IMR-90 (cell line): ENCODE data around the gene GBX2. TPM values are rescaled to one million over a fixed set of nuclear protein-coding genes. Genes with fewer than 3 reads are reported as not detected.

Experiments used
- ATAC-seq: fragments of 200-7000 bp; cut with Tn5 transposase; 2 replicates; pipeline ENCODE4 v1.9.1; 2020; ENCODE audit warnings: low read depth, mild to moderate bottlenecking, moderate library complexity
- BruUV-seq: library from RNA; stranded (reverse); fragments of 400-500 nt; replicated peaks from 2 replicates; lab custom pipeline; 2021; lab: Mats Ljungman, UMichigan
- CTCF ChIA-PET: fragments of 300-600 bp; formaldehyde crosslinking; extraction: SDS; loops from one replicate; lab custom pipeline; 2021; ENCODE audit warnings: antibody characterized with exemption; lab: Yijun Ruan, JAX
- POLR2A ChIA-PET: fragments of 300-600 bp; sonication (Branson Sonifier 250); formaldehyde crosslinking; loops from one replicate; lab custom pipeline; 2022; ENCODE audit warnings: antibody characterized with exemption; ENCODE audit not compliant: unreplicated experiment; lab: Charles Lee
- DNase-seq: peaks from one replicate; pipeline ENCODE4 v3.0.0; 2013
- H2AFZ ChIP-seq: replicated peaks from 2 replicates; pipeline ENCODE3; 2013; ENCODE audit warnings: low read length, mild to moderate bottlenecking; ENCODE audit not compliant: poor library complexity
- H2AK5ac ChIP-seq: 2 replicates; pipeline ENCODE4 v1.6.1; 2013; ENCODE audit warnings: low read depth, low read length, inconsistent platforms
- H2AK9ac ChIP-seq: replicated peaks from 2 replicates; pipeline ENCODE3; 2013; ENCODE audit warnings: mild to moderate bottlenecking, low read depth, low read length, moderate library complexity; ENCODE audit not compliant: poor library complexity
- H2BK120ac ChIP-seq: 2 replicates; pipeline ENCODE4 v1.6.1; 2013; ENCODE audit warnings: low read depth, low read length, inconsistent platforms
- H2BK15ac ChIP-seq: 3 replicates; pipeline ENCODE4 v1.6.1; 2013; ENCODE audit warnings: low read depth, low read length, inconsistent platforms
- H2BK20ac ChIP-seq: 2 replicates; pipeline ENCODE4 v1.6.1; 2013; ENCODE audit warnings: low read depth, mild to moderate bottlenecking, inconsistent platforms, low read length, moderate library complexity
- H2BK5ac ChIP-seq: 2 replicates; pipeline ENCODE4 v1.6.1; 2013; ENCODE audit warnings: mild to moderate bottlenecking, low read depth, low read length, inconsistent platforms; ENCODE audit not compliant: poor library complexity, severe bottlenecking
- H3K14ac ChIP-seq: replicated peaks from 2 replicates; pipeline ENCODE4 v1.6.1; 2013; ENCODE audit warnings: low read depth, low read length, inconsistent platforms
- H3K18ac ChIP-seq: 2 replicates; pipeline ENCODE4 v1.6.1; 2013; ENCODE audit warnings: low read depth, low read length, control low read depth
- H3K23ac ChIP-seq: 2 replicates; pipeline ENCODE4 v1.6.1; 2013; ENCODE audit warnings: low read depth, low read length, inconsistent platforms
- H3K27ac ChIP-seq: 2 replicates; pipeline ENCODE4 v1.5.1; 2013; ENCODE audit warnings: mild to moderate bottlenecking, control low read depth, low read length; ENCODE audit not compliant: insufficient read depth
- H3K27me3 ChIP-seq: 2 replicates; pipeline ENCODE4 v1.6.1; 2013; ENCODE audit warnings: low read length; ENCODE audit not compliant: control insufficient read depth, insufficient read depth
- H3K36me3 ChIP-seq: 2 replicates; pipeline ENCODE4 v1.6.1; 2013; ENCODE audit warnings: low read length, mixed read lengths; ENCODE audit not compliant: control insufficient read depth, insufficient read depth
- H3K4ac ChIP-seq: 2 replicates; pipeline ENCODE4 v1.6.1; 2013; ENCODE audit warnings: low read depth, low read length, inconsistent platforms
- H3K4me1 ChIP-seq: 2 replicates; pipeline ENCODE4 v1.6.1; 2013; ENCODE audit warnings: low read length, mixed read lengths; ENCODE audit not compliant: control insufficient read depth, insufficient read depth
- H3K4me2 ChIP-seq: 2 replicates; pipeline ENCODE4 v1.6.1; 2013; ENCODE audit warnings: low read depth, mild to moderate bottlenecking, control low read depth, low read length, moderate library complexity
- H3K4me3 ChIP-seq: 2 replicates; pipeline ENCODE4 v1.5.1; 2013; ENCODE audit warnings: low read depth, mild to moderate bottlenecking, control low read depth, low read length, moderate library complexity; ENCODE audit not compliant: insufficient read depth
- H3K56ac ChIP-seq: 2 replicates; pipeline ENCODE4 v1.6.1; 2013; ENCODE audit warnings: low read length, inconsistent platforms; ENCODE audit not compliant: insufficient read depth; ENCODE audit errors: extremely low read depth
- H3K79me1 ChIP-seq, 2 experiments: 2 replicates each; pipeline ENCODE4 v1.6.1; 2013; ENCODE audit warnings: low read length in 2 of 2, inconsistent platforms in 1 of 2, low read depth in 1 of 2
- H3K9ac ChIP-seq: 2 replicates; pipeline ENCODE4 v1.6.1; 2013; ENCODE audit warnings: low read depth, low read length, control low read depth
- H3K9me1 ChIP-seq: 2 replicates; pipeline ENCODE4 v1.6.1; 2013; ENCODE audit warnings: low read length, inconsistent platforms; ENCODE audit not compliant: insufficient read depth
- H3K9me3 ChIP-seq: 2 replicates; pipeline ENCODE4 v1.6.1; 2013; ENCODE audit warnings: low read length; ENCODE audit not compliant: control insufficient read depth, insufficient read depth
- H4K20me1 ChIP-seq: 2 replicates; pipeline ENCODE4 v1.6.1; 2013; ENCODE audit warnings: low read length, inconsistent platforms; ENCODE audit not compliant: insufficient read depth
- H4K5ac ChIP-seq: 2 replicates; pipeline ENCODE4 v1.6.1; 2013; ENCODE audit warnings: mild to moderate bottlenecking, low read depth, low read length, control low read depth
- H4K8ac ChIP-seq, 2 experiments: 2 replicates each; pipeline ENCODE4 v1.6.1; 2013; ENCODE audit warnings: low read depth in 2 of 2, low read length in 2 of 2, control low read depth in 1 of 2, inconsistent platforms in 1 of 2
- H4K91ac ChIP-seq: 2 replicates; pipeline ENCODE4 v1.6.1; 2013; ENCODE audit warnings: low read depth, low read length, inconsistent platforms; ENCODE audit not compliant: insufficient read depth
- BHLHE40 ChIP-seq: fragments of 150-350 bp; IDR thresholded peaks from 2 replicates; pipeline ENCODE4 v1.6.1; 2016; ENCODE audit warnings: mild to moderate bottlenecking, low read depth, low read length
- CEBPB ChIP-seq: IDR thresholded peaks from 2 replicates; pipeline ENCODE4 v1.6.1; 2012; ENCODE audit warnings: low read depth, low read length, improper control_type of control experiment
- CHD1 ChIP-seq: IDR thresholded peaks from 2 replicates; pipeline ENCODE4 v1.6.1; 2012; ENCODE audit warnings: low read depth, low read length, improper control_type of control experiment
- FOS ChIP-seq: fragments of 150-350 bp; IDR thresholded peaks from 2 replicates; pipeline ENCODE4 v1.6.1; 2016; ENCODE audit warnings: low read depth, low read length
- MAFK ChIP-seq: IDR thresholded peaks from 2 replicates; pipeline ENCODE4 v1.6.1; 2012; ENCODE audit warnings: low read depth, low read length, improper control_type of control experiment
- MAZ ChIP-seq: IDR thresholded peaks from 2 replicates; pipeline ENCODE4 v1.6.1; 2012; ENCODE audit warnings: low read depth, mild to moderate bottlenecking, low read length, improper control_type of control experiment, moderate library complexity, borderline replicate concordance
- MXI1 ChIP-seq: IDR thresholded peaks from 2 replicates; pipeline ENCODE4 v1.6.1; 2012; ENCODE audit warnings: low read depth, mild to moderate bottlenecking, low read length, moderate library complexity, borderline replicate concordance
- NFE2L2 ChIP-seq: fragments of 150-350 bp; IDR thresholded peaks from 2 replicates; pipeline ENCODE4 v1.6.1; 2016; ENCODE audit warnings: low read depth, mild to moderate bottlenecking, low read length
- POLR2A ChIP-seq: IDR thresholded peaks from 2 replicates; pipeline ENCODE4 v1.6.1; 2012; ENCODE audit warnings: mild to moderate bottlenecking, low read depth, low read length
- RAD21 ChIP-seq: IDR thresholded peaks from 2 replicates; pipeline ENCODE4 v1.6.1; 2012; ENCODE audit warnings: low read length, improper control_type of control experiment
- RCOR1 ChIP-seq: IDR thresholded peaks from 2 replicates; pipeline ENCODE4 v1.6.1; 2012; ENCODE audit warnings: mild to moderate bottlenecking, low read length, improper control_type of control experiment; ENCODE audit not compliant: insufficient replicate concordance
- RFX5 ChIP-seq: IDR thresholded peaks from 2 replicates; pipeline ENCODE4 v1.8.0; 2012; ENCODE audit warnings: low read depth, mild to moderate bottlenecking, low read length, moderate library complexity
- SMC3 ChIP-seq: fragments of 150-350 bp; IDR thresholded peaks from 2 replicates; pipeline ENCODE4 v1.6.1; 2016; ENCODE audit warnings: low read depth, mild to moderate bottlenecking, antibody characterized with exemption, low read length, moderate library complexity
- WGBS, 2 experiments: methylation state at CpG; one replicate each; pipeline versions ENCODE4 v1.1.5 to v1.1.7; 2013; ENCODE audit warnings: missing lambda C conversion rate in 2 of 2; ENCODE audit not compliant: insufficient read length in 1 of 2; ENCODE audit errors: extremely low coverage in 2 of 2; 5-methylcytosine and 5-hydroxymethylcytosine counted together
- dilution Hi-C: fragments of 300-500 bp; cut with HindIII; formaldehyde crosslinking; loops from one replicate; pipeline ENCODE4 v1.14.3; 2018; ENCODE audit warnings: low sequenced_read_pairs; ENCODE audit not compliant: unreplicated experiment
- in situ Hi-C: fragments of 300-500 bp; cut with MboI; formaldehyde crosslinking; loops from 3 replicates; pipeline ENCODE4 v1.14.3; 2019; ENCODE audit warnings: low sequenced_read_pairs, inconsistent platforms, mixed read lengths
- intact Hi-C: fragments of 100-400 bp; cut with micrococcal nuclease; formaldehyde crosslinking; loops from 2 replicates; pipeline ENCODE4 v1.10.0; 2022
- polyA plus RNA-seq, 3 experiments: library from polyadenylated mRNA; depleted of rRNA; stranded (reverse); fragments of >200 nt; gene quantifications; 2 replicates each; pipeline ENCODE4 v1.2.3, GENCODE V29; 2012; ENCODE audit warnings: low replicate concordance in 1 of 3
- total RNA-seq: library from RNA; depleted of rRNA; stranded (reverse); fragments of >200 nt; gene quantifications from 2 replicates; pipeline ENCODE4 v1.2.3, GENCODE V29; 2012
- TF ChIP-seq, protein P1 (sequence below): fragments of 150-350 bp; IDR thresholded peaks from 2 replicates; pipeline ENCODE4 v1.6.1; 2017; ENCODE audit warnings: mild to moderate bottlenecking, antibody characterized with exemption, low read length, low read depth
- TF ChIP-seq, protein P2 (sequence below): fragments of 150-350 bp; IDR thresholded peaks from 2 replicates; pipeline ENCODE4 v1.6.1; 2016; ENCODE audit warnings: low read depth, mild to moderate bottlenecking, low read length, moderate library complexity, borderline replicate concordance
- TF ChIP-seq, protein P3 (sequence below): conservative IDR thresholded peaks from 2 replicates; pipeline ENCODE4 v1.5.1; 2012; ENCODE audit warnings: mild to moderate bottlenecking, low read depth, low read length, improper control_type of control experiment

GBX2 gene
- total and polyA plus RNA-seq, 2 of the 4 experiments (the other 2 are of a cell fraction), result 0.10 TPM; not detected in 1

DNA sequence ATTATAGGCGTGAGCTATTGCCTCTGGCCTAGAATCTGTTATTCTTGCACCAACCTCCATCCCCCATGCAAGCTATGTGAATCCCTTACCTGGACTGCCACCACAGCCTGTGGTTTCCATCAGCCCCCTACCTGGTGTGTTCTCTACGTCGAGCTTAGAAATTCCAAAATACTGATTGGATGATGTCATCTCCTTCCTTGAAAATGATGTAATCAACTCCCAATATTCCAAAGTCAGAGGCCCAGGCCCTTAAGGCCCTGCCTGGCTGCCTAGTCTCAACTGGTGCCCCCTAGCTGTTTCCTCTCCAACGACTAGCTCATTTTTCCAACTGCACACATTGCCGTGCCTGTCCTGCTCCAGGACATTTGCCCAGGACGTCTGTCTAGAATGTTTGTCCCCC is 41.3 kb upstream of the GBX2 start:
- 66% methylated on average over 5 of the region's 6 CpGs; no CpG with 5 or more reads in 1 of the 2 experiments for WGBS, 2 experiments
- H3K23ac ChIP-seq, result no peak overlapping the region
- H2AK5ac ChIP-seq, result no peak overlapping the region
- H2AK9ac ChIP-seq, result no peak overlapping the region
- no peak overlapping the region for H2BK15ac ChIP-seq
- in situ Hi-C loops (no loop called here), intact Hi-C loops (no loop called here), dilution Hi-C loops (no loop called here)
- no peak overlapping the region for H3K4me3 ChIP-seq
- no peak overlapping the region for H3K4ac ChIP-seq
- no peak overlapping the region for H2BK20ac ChIP-seq
- H3K9me1 ChIP-seq, result no peaks in the 10 kb centered on the region
- H3K14ac ChIP-seq, result no peak overlapping the region
- H4K5ac ChIP-seq, result no peak overlapping the region
- no peak overlapping the region for H3K56ac ChIP-seq
- H3K27ac ChIP-seq, result no peak overlapping the region
- H3K4me1 ChIP-seq, result no peaks in the 10 kb centered on the region
- ChIA-PET CTCF (no interaction called here), POLR2A (no interaction called here)
- H3K9ac ChIP-seq, result no peak overlapping the region
- H3K18ac ChIP-seq, result no peak overlapping the region
- no peak for DNase-seq
- H4K91ac ChIP-seq, result no peak overlapping the region
- no peak for ATAC-seq
- TF ChIP-seq, protein P1, sequence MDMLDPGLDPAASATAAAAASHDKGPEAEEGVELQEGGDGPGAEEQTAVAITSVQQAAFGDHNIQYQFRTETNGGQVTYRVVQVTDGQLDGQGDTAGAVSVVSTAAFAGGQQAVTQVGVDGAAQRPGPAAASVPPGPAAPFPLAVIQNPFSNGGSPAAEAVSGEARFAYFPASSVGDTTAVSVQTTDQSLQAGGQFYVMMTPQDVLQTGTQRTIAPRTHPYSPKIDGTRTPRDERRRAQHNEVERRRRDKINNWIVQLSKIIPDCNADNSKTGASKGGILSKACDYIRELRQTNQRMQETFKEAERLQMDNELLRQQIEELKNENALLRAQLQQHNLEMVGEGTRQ, result no peak
- TF ChIP-seq NFE2L2 (no peak), SMC3 (no peak), RCOR1 (no peak), CHD1 (no peak), RAD21 (no peak), RFX5 (no peak), MAFK (no peak), MXI1 (no peak), CEBPB (no peak), POLR2A (no peak), MAZ (no peak), BHLHE40 (no peak), FOS (no peak)
- TF ChIP-seq, protein P2, sequence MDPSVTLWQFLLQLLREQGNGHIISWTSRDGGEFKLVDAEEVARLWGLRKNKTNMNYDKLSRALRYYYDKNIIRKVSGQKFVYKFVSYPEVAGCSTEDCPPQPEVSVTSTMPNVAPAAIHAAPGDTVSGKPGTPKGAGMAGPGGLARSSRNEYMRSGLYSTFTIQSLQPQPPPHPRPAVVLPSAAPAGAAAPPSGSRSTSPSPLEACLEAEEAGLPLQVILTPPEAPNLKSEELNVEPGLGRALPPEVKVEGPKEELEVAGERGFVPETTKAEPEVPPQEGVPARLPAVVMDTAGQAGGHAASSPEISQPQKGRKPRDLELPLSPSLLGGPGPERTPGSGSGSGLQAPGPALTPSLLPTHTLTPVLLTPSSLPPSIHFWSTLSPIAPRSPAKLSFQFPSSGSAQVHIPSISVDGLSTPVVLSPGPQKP, result no peak
- TF ChIP-seq, protein P3, sequence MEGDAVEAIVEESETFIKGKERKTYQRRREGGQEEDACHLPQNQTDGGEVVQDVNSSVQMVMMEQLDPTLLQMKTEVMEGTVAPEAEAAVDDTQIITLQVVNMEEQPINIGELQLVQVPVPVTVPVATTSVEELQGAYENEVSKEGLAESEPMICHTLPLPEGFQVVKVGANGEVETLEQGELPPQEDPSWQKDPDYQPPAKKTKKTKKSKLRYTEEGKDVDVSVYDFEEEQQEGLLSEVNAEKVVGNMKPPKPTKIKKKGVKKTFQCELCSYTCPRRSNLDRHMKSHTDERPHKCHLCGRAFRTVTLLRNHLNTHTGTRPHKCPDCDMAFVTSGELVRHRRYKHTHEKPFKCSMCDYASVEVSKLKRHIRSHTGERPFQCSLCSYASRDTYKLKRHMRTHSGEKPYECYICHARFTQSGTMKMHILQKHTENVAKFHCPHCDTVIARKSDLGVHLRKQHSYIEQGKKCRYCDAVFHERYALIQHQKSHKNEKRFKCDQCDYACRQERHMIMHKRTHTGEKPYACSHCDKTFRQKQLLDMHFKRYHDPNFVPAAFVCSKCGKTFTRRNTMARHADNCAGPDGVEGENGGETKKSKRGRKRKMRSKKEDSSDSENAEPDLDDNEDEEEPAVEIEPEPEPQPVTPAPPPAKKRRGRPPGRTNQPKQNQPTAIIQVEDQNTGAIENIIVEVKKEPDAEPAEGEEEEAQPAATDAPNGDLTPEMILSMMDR, result no peak
- H3K4me2 ChIP-seq, result no peak overlapping the region
- BruUV-seq, result no TSS peak
- H4K20me1 ChIP-seq, result no peaks in the 10 kb centered on the region
- H3K36me3 ChIP-seq, result no peaks in the 10 kb centered on the region
- no peak overlapping the region for H4K8ac ChIP-seq
- no peak overlapping the region for H2BK5ac ChIP-seq
- H3K79me1 ChIP-seq, result no peaks in the 10 kb centered on the region
- peaks cover 22% of the 10 kb centered on the region for H3K27me3 ChIP-seq
- H2AFZ ChIP-seq, result no peak overlapping the region
- no peak overlapping the region for H2BK120ac ChIP-seq
- H3K9me3 ChIP-seq, result peaks cover 2% of the 10 kb centered on the region; the same call in 1 of the 2 replicates
